Left ventricle myocardium inferior (tissue), 1 donor: ENCODE results near the gene REELD1. TPM values are rescaled to one million over a fixed set of nuclear protein-coding genes. Genes with fewer than 3 reads are reported as not detected.

ENCODE experiments used
- DNase-seq: peaks from one replicate; pipeline ENCODE4 v3.0.0-alpha.2; 2020
- H3K27ac ChIP-seq: fragments of 200-600 bp; replicated peaks from 2 replicates; pipeline ENCODE4 v1.8.0; 2021
- H3K27me3 ChIP-seq: fragments of 200-600 bp; 2 replicates; pipeline ENCODE4 v1.8.0; 2021; ENCODE audit warnings: low read depth
- H3K36me3 ChIP-seq: fragments of 200-600 bp; 2 replicates; pipeline ENCODE4 v1.8.0; 2021
- H3K4me1 ChIP-seq: fragments of 200-600 bp; 2 replicates; pipeline ENCODE4 v1.8.0; 2021
- H3K4me3 ChIP-seq: fragments of 200-600 bp; 2 replicates; pipeline ENCODE4 v1.8.0; 2021; ENCODE audit warnings: mild to moderate bottlenecking, moderate library complexity
- H3K9me3 ChIP-seq: fragments of 200-600 bp; replicated peaks from 2 replicates; pipeline ENCODE4 v1.8.0; 2021
- intact Hi-C: fragments of 100-400 bp; cut with micrococcal nuclease; formaldehyde crosslinking; loops from one replicate; pipeline ENCODE4 v1.11.0; 2022
- total RNA-seq: library from RNA; stranded (reverse); fragmentation: NEBNext Ultra II Directional; extraction: Animal tissue kit (Norgen Biotek cat#: 25700); gene quantifications from one replicate; pipeline ENCODE4 v1.2.1, GENCODE V29; 2021
- TF ChIP-seq, protein P1 (sequence below): fragments of 200-600 bp; IDR thresholded peaks from 2 replicates; pipeline ENCODE4 v1.8.0; 2021; ENCODE audit warnings: antibody characterized with exemption, mild to moderate bottlenecking, borderline replicate concordance
- donor health status: DM: no; HTN: yes; CAD: no; lungs with severe emphysema.

The REELD1 gene
- total RNA-seq, 1 donor from 2014 or later, result not detected

DNA sequence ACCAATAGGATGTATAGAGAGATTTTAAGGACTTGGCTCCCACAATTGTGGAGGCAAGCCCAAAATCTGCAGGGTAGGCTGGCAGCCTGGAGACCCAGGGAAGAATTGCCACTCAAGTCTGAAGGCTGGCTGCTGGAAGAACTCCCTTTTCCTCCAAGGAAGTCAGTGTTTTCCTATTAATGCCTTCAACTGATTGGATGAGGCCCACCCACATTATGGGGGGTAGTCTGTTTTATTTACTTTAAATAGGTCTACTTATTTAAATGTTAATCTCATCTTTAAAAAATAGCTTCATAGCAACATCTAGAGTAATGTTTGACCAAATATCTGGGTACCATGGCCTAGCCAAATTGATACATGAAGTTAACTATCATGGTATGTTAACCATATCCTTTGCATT lies 20.1 kb upstream of the REELD1 start:
- TF ChIP-seq, protein P1, sequence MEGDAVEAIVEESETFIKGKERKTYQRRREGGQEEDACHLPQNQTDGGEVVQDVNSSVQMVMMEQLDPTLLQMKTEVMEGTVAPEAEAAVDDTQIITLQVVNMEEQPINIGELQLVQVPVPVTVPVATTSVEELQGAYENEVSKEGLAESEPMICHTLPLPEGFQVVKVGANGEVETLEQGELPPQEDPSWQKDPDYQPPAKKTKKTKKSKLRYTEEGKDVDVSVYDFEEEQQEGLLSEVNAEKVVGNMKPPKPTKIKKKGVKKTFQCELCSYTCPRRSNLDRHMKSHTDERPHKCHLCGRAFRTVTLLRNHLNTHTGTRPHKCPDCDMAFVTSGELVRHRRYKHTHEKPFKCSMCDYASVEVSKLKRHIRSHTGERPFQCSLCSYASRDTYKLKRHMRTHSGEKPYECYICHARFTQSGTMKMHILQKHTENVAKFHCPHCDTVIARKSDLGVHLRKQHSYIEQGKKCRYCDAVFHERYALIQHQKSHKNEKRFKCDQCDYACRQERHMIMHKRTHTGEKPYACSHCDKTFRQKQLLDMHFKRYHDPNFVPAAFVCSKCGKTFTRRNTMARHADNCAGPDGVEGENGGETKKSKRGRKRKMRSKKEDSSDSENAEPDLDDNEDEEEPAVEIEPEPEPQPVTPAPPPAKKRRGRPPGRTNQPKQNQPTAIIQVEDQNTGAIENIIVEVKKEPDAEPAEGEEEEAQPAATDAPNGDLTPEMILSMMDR, result no peak
- H3K27ac ChIP-seq, result no peak overlapping the region
- intact Hi-C loops, result no loop called here
- H3K4me1 ChIP-seq, result peaks cover 35% of the 10 kb centered on the region
- H3K4me3 ChIP-seq, result no peak overlapping the region
- no peaks in the 10 kb centered on the region for H3K27me3 ChIP-seq
- peaks cover 23% of the 10 kb centered on the region for H3K36me3 ChIP-seq
- no peaks in the 10 kb centered on the region for H3K9me3 ChIP-seq
- no peak for DNase-seq

DNA sequence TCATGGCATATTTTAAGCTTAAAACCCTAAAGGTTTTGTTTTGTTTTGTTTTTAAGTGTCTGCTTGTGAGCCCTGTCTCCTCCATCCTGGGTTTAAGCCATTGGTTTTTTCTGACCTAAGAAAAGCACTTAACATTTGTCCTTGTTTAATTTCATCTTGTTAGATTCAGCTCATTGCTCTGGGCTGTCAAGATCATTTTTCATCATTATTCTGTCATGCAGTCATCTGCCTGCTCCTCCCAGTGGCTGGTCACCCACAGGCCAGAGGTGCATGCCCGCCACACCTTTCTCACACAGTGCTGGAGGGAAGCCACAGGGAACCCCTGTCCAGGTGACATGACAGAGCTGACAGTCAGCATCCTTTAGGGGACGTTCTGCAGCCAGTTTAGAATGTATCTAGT lies 11.7 kb upstream of the REELD1 start:
- Histone ChIP-seq H3K4me1 (no peaks in the 10 kb centered on the region), H3K27me3 (no peaks in the 10 kb centered on the region), H3K36me3 (no peaks in the 10 kb centered on the region), H3K4me3 (no peak overlapping the region), H3K9me3 (peaks cover 6% of the 10 kb centered on the region), H3K27ac (no peak overlapping the region)
- intact Hi-C loops, result no loop called here
- no peak for DNase-seq
- TF ChIP-seq, protein P1, result no peak

DNA sequence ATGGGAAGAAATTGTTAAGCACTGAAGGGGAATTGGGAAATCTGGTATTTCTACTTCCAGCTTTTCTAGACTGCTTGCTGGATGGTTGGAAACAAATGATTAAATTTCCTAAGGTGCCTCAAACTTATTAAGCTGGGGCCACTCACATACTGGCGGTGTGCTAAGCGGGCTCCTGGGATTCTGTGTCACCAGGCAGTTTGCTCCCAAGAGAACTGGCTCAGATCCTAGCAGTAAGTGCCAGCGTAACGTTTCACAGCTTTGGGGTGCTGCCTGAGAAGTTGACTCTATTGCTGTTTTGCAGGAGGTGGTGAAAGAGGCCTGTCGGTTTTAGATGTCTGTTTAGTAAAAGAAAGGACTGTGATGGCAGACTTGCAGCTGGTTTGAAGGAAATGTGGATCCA lies 6.9 kb upstream of the REELD1 start:
- Histone ChIP-seq H3K27me3 (no peaks in the 10 kb centered on the region), H3K4me1 (no peaks in the 10 kb centered on the region), H3K4me3 (no peak overlapping the region), H3K36me3 (no peaks in the 10 kb centered on the region), H3K9me3 (peaks cover 6% of the 10 kb centered on the region), H3K27ac (no peak overlapping the region)
- intact Hi-C loops, result no loop called here
- DNase-seq, result no peak
- TF ChIP-seq, protein P1, result no peak

DNA sequence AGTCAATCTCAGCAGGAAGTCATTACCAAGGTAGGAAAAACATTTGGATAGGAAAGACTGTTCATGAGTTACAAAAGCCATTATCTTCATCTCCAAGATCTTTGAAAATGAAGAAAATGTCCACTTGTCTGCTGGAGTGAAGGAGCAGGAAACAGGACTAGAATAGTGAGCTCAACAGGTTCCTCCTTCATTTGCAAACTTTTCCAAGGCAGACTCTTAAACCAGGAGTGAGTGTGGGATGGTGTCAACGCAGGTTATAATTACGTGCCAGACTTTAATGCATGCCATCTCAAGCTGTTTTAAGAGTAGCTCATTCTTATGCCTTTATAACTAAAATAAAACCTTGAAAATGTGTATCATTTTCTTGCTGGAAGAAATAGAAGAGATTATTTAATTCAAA lies 3.4 kb upstream of the REELD1 start:
- TF ChIP-seq, protein P1, result no peak

DNA sequence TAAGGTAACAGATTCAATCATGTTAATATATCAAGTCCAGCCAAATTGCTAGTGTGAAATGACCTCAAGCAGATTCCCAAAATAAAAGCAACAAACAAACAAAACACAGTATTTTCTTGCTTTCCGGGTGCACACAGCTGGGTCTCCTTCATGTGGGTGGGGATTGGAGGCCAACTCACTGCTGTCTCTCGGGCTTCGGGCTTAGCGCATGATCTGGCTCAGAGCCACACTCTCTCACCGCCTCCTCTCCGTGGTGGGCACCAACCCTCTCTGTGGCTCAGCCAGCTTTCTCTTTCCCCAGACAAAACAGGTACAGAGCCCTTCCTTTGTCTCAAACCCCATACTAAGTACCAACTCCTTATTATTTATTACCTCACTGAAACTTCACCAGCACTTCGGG lies 2.9 kb upstream of the REELD1 start:
- Histone ChIP-seq H3K27me3 (no peaks in the 10 kb centered on the region), H3K9me3 (no peaks in the 10 kb centered on the region), H3K36me3 (no peaks in the 10 kb centered on the region), H3K27ac (no peak overlapping the region), H3K4me3 (no peak overlapping the region), H3K4me1 (no peaks in the 10 kb centered on the region)
- TF ChIP-seq, protein P1, result no peak
- no peak for DNase-seq
- intact Hi-C loops, result no loop called here

More for the DNA sequence above, 3.4 kb upstream of the REELD1 start:
- Histone ChIP-seq H3K36me3 (no peaks in the 10 kb centered on the region), H3K27ac (no peak overlapping the region), H3K4me1 (no peaks in the 10 kb centered on the region), H3K27me3 (no peaks in the 10 kb centered on the region), H3K9me3 (no peaks in the 10 kb centered on the region), H3K4me3 (no peak overlapping the region)
- intact Hi-C loops, result no loop called here
- no peak for DNase-seq

DNA sequence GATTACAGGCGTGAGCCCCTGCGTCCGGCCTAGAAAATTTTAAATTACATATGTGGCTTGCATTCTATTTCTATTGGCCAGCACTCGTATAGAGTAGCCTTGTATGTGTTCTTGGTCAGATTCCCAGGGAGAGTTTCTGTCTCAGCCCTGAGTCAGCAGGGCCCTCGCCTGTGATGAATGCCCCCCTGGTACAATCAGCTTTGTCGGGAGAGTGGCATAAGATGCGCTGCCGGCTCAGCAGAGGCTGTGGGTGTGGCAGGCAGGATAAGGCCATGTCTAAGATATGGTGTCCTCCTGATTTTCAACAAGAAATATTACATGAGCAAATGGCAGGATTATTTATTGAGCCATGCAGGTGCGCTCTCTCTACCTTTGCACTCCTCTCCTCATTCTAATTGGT lies 1.6 kb upstream of the REELD1 start:
- Histone ChIP-seq H3K27ac (no peak overlapping the region), H3K36me3 (no peaks in the 10 kb centered on the region), H3K4me1 (no peaks in the 10 kb centered on the region), H3K9me3 (no peaks in the 10 kb centered on the region), H3K27me3 (no peaks in the 10 kb centered on the region), H3K4me3 (no peak overlapping the region)
- no peak for DNase-seq
- TF ChIP-seq, protein P1, result no peak
- intact Hi-C loops, result no loop called here
